ENCODE results near the gene FSTL4. TPM values are rescaled to one million over a fixed set of nuclear protein-coding genes. Genes with fewer than 3 reads are reported as not detected.

FSTL4 gene
- total RNA-seq, 1 experiment from 2014 or later = not detected

- CTCF ChIA-PET = no interaction called here
- DNase-seq = no peak
- no peaks in the 10 kb centered on the region for H3K4me1 Mint-ChIP-seq (ENCODE audit: low read depth, unreplicated experiment)
- intact Hi-C loops (cut with micrococcal nuclease; ENCODE audit: unreplicated experiment) = no loop called here
- H3K4me3 Mint-ChIP-seq (ENCODE audit: low read depth, unreplicated experiment) = no peak overlapping the region
- no TSS peak for BruUV-seq (replicated peaks)
- TF ChIP-seq CTCF (IDR thresholded peaks at IDR 0.05; ENCODE audit: unreplicated experiment) = no peak
- no peak overlapping the region for H3K27ac Mint-ChIP-seq (ENCODE audit: unreplicated experiment)
- peaks cover 77% of the 10 kb centered on the region for H3K27me3 Mint-ChIP-seq (ENCODE audit: unreplicated experiment)
- no peaks in the 10 kb centered on the region for H3K9me3 Mint-ChIP-seq (ENCODE audit: low read depth, unreplicated experiment)
- H3K36me3 Mint-ChIP-seq (ENCODE audit: insufficient read depth, unreplicated experiment) = no peaks in the 10 kb centered on the region
Measured at GRCh38 chr5:133357758-133358157, 254.6 kb downstream of the FSTL4 start.

- no peaks in the 10 kb centered on the region for H3K36me3 Mint-ChIP-seq (ENCODE audit: insufficient read depth, unreplicated experiment)
- no peaks in the 10 kb centered on the region for H3K9me3 Mint-ChIP-seq (ENCODE audit: low read depth, unreplicated experiment)
- no peak overlapping the region for H3K4me3 Mint-ChIP-seq (ENCODE audit: low read depth, unreplicated experiment)
- peaks cover 70% of the 10 kb centered on the region for H3K27me3 Mint-ChIP-seq (ENCODE audit: unreplicated experiment)
- no TSS peak for BruUV-seq (replicated peaks)
- intact Hi-C loops (cut with micrococcal nuclease; ENCODE audit: unreplicated experiment) = no loop called here
- DNase-seq = no peak
- no peak for TF ChIP-seq CTCF (IDR thresholded peaks at IDR 0.05; ENCODE audit: unreplicated experiment)
- H3K4me1 Mint-ChIP-seq (ENCODE audit: low read depth, unreplicated experiment) = no peaks in the 10 kb centered on the region
- no peak overlapping the region for H3K27ac Mint-ChIP-seq (ENCODE audit: unreplicated experiment)
- CTCF ChIA-PET = no interaction called here
Measured at GRCh38 chr5:133356984-133357421, 255.3 kb downstream of the FSTL4 start.

- Mint-ChIP-seq H3K9me3 (ENCODE audit: low read depth, unreplicated experiment) (no peaks in the 10 kb centered on the region), H3K4me3 (ENCODE audit: low read depth, unreplicated experiment) (no peak overlapping the region), H3K4me1 (ENCODE audit: low read depth, unreplicated experiment) (no peaks in the 10 kb centered on the region), H3K27me3 (ENCODE audit: unreplicated experiment) (peaks cover 67% of the 10 kb centered on the region), H3K36me3 (ENCODE audit: insufficient read depth, unreplicated experiment) (no peaks in the 10 kb centered on the region), H3K27ac (ENCODE audit: unreplicated experiment) (no peak overlapping the region)
- intact Hi-C loops (cut with micrococcal nuclease; ENCODE audit: unreplicated experiment) = no loop called here
- TF ChIP-seq CTCF (IDR thresholded peaks at IDR 0.05; ENCODE audit: unreplicated experiment) = no peak
- DNase-seq = no peak
- CTCF ChIA-PET = no interaction called here
- BruUV-seq (replicated peaks) = no TSS peak
Measured at GRCh38 chr5:133356396-133356983, 255.9 kb downstream of the FSTL4 start.

GRCh38 chr5:133354323-133355185 lies 257.8 kb downstream of the FSTL4 start:
- Mint-ChIP-seq H3K4me3 (ENCODE audit: low read depth, unreplicated experiment) (no peak overlapping the region), H3K27me3 (ENCODE audit: unreplicated experiment) (peaks cover 61% of the 10 kb centered on the region), H3K9me3 (ENCODE audit: low read depth, unreplicated experiment) (no peaks in the 10 kb centered on the region), H3K36me3 (ENCODE audit: insufficient read depth, unreplicated experiment) (no peaks in the 10 kb centered on the region), H3K27ac (ENCODE audit: unreplicated experiment) (no peak overlapping the region), H3K4me1 (ENCODE audit: low read depth, unreplicated experiment) (no peaks in the 10 kb centered on the region)
- BruUV-seq (replicated peaks) = no TSS peak
- CTCF ChIA-PET = no interaction called here
- intact Hi-C loops (cut with micrococcal nuclease; ENCODE audit: unreplicated experiment) = no loop called here
- TF ChIP-seq CTCF (IDR thresholded peaks at IDR 0.05; ENCODE audit: unreplicated experiment) = no peak
- DNase-seq = no peak
